H1 (cell line): ENCODE results near the gene GPC3. TPM values are rescaled to one million over a fixed set of nuclear protein-coding genes. Genes with fewer than 3 reads are reported as not detected.

Experiments
- TAF1 ChIP-seq: IDR thresholded peaks from 2 replicates; pipeline ENCODE4 v1.6.1; 2011; ENCODE audit warnings: mild to moderate bottlenecking, low read depth, low read length
- polyA plus RNA-seq, 7 experiments: library from polyadenylated mRNA; depleted of rRNA in 3 of 7; stranded (reverse) in 5 of 7; unstranded in 2 of 7; fragments of >200 nt in 5 of 7; fragments of 200-250 nt in 2 of 7; gene quantifications; 1 replicate in 5 of 7; 2 replicates in 1 of 7; 4 replicates in 1 of 7; pipeline versions ENCODE4 v1.2.1 to v1.2.3, GENCODE V29; 2011 to 2013; ENCODE audit warnings: missing spikeins in 2 of 7, mixed read lengths in 2 of 7
- total RNA-seq: library from RNA; stranded (reverse); fragmentation: NEBNext Ultra II Directional; extraction: Animal tissue kit (Norgen Biotek cat#: 25700); gene quantifications from 2 replicates; pipeline ENCODE4 v1.2.1, GENCODE V29; 2021
- TF ChIP-seq, protein P1 (sequence below), 3 experiments: IDR thresholded peaks; 1 replicate in 2 of 3; 2 replicates in 1 of 3; pipeline versions ENCODE4 v1.5.1 to v1.6.1; 2011; ENCODE audit warnings: low read length in 3 of 3, mild to moderate bottlenecking in 3 of 3, inconsistent platforms in 2 of 3, low read depth in 1 of 3, moderate library complexity in 1 of 3; ENCODE audit not compliant: insufficient read depth in 1 of 3; ENCODE audit errors: control extremely low read depth in 1 of 3
- TF ChIP-seq, protein P2 (sequence below): IDR thresholded peaks from 2 replicates; pipeline ENCODE4 v1.6.1; 2012; ENCODE audit warnings: low read length, inconsistent platforms

The GPC3 gene
- total and polyA plus RNA-seq, 2 of the 8 experiments (the other 6 are each of a cell fraction or from before 2014, with no cell fraction given): 64.8 to 71.9 TPM

GRCh38 chrX:133865761-133866471, 119.5 kb downstream of the GPC3 start (continued):
- TF ChIP-seq TAF1: no peak
- TF ChIP-seq, protein P1, sequence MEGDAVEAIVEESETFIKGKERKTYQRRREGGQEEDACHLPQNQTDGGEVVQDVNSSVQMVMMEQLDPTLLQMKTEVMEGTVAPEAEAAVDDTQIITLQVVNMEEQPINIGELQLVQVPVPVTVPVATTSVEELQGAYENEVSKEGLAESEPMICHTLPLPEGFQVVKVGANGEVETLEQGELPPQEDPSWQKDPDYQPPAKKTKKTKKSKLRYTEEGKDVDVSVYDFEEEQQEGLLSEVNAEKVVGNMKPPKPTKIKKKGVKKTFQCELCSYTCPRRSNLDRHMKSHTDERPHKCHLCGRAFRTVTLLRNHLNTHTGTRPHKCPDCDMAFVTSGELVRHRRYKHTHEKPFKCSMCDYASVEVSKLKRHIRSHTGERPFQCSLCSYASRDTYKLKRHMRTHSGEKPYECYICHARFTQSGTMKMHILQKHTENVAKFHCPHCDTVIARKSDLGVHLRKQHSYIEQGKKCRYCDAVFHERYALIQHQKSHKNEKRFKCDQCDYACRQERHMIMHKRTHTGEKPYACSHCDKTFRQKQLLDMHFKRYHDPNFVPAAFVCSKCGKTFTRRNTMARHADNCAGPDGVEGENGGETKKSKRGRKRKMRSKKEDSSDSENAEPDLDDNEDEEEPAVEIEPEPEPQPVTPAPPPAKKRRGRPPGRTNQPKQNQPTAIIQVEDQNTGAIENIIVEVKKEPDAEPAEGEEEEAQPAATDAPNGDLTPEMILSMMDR (IDR thresholded peaks at IDR 0.05; ENCODE audit: control extremely low read depth in 1 of 3, insufficient read depth in 1 of 3, low read depth in 1 of 3, low read length in 3 of 3): no peak
- TF ChIP-seq, protein P2, sequence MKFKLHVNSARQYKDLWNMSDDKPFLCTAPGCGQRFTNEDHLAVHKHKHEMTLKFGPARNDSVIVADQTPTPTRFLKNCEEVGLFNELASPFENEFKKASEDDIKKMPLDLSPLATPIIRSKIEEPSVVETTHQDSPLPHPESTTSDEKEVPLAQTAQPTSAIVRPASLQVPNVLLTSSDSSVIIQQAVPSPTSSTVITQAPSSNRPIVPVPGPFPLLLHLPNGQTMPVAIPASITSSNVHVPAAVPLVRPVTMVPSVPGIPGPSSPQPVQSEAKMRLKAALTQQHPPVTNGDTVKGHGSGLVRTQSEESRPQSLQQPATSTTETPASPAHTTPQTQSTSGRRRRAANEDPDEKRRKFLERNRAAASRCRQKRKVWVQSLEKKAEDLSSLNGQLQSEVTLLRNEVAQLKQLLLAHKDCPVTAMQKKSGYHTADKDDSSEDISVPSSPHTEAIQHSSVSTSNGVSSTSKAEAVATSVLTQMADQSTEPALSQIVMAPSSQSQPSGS: no peak
- TF ChIP-seq, all 59 proteins: peak for 0
